HepG2 (cell line): ENCODE data around the gene ANKRD12. TPM values are rescaled to one million over a fixed set of nuclear protein-coding genes. Genes with fewer than 3 reads are reported as not detected.
A peak's percentile ranks its signal among the peaks of the same experiment; 100 is the strongest.

ENCODE experiments used
- GATAD1 ChIP-seq: IDR thresholded peaks from 2 replicates; pipeline ENCODE4 v1.6.1; 2016; ENCODE audit warnings: missing genetic modification reagents, missing compliant biosample characterization
- GTF2F1 ChIP-seq: fragments of 150-350 bp; IDR thresholded peaks from 2 replicates; pipeline ENCODE4 v1.6.1; 2014; ENCODE audit warnings: low read length
- MAX ChIP-seq: IDR thresholded peaks from 2 replicates; pipeline ENCODE4 v1.6.1; 2012; ENCODE audit warnings: inconsistent platforms
- MED1 ChIP-seq: sonication (generic); formaldehyde crosslinking; IDR thresholded peaks from 2 replicates; pipeline ENCODE4 v1.4.0; 2020; ENCODE audit warnings: missing genetic modification reagents
- SALL1 ChIP-seq: sonication (generic); formaldehyde crosslinking; IDR thresholded peaks from 2 replicates; pipeline ENCODE4 v1.8.0; 2022; ENCODE audit warnings: mild to moderate bottlenecking, missing genetic modification reagents
- ZBTB40 ChIP-seq, 2 experiments: fragments of 450-650 bp in 1 of 2; sonication (generic) in 1 of 2; formaldehyde crosslinking in 1 of 2; IDR thresholded peaks; 2 replicates each; pipeline versions ENCODE4 v1.6.1 to v1.8.0; 2016 to 2022; ENCODE audit warnings: antibody characterized with exemption in 1 of 2, mild to moderate bottlenecking in 1 of 2, missing genetic modification reagents in 1 of 2
- ZBTB44 ChIP-seq: sonication (generic); formaldehyde crosslinking; IDR thresholded peaks from 2 replicates; pipeline ENCODE4 v1.4.0; 2020; ENCODE audit warnings: missing genetic modification reagents
- ZKSCAN1 ChIP-seq: fragments of 150-350 bp; IDR thresholded peaks from 2 replicates; pipeline ENCODE4 v1.6.1; 2014; ENCODE audit warnings: low read length
- ZNF317 ChIP-seq: sonication (generic); formaldehyde crosslinking; IDR thresholded peaks from 2 replicates; pipeline ENCODE4 v1.5.0; 2020; ENCODE audit warnings: mild to moderate bottlenecking, missing genetic modification reagents
- ZNF615 ChIP-seq: sonication (generic); formaldehyde crosslinking; IDR thresholded peaks from 2 replicates; pipeline ENCODE4 v1.5.0; 2020; ENCODE audit warnings: mild to moderate bottlenecking, missing genetic modification reagents, borderline replicate concordance
- ZNF660 ChIP-seq: sonication (generic); formaldehyde crosslinking; IDR thresholded peaks from 2 replicates; pipeline ENCODE4 v1.5.1; 2020; ENCODE audit warnings: mild to moderate bottlenecking, low read depth, missing genetic modification reagents, borderline replicate concordance
- ZNF670 ChIP-seq: sonication (generic); formaldehyde crosslinking; IDR thresholded peaks from 2 replicates; pipeline ENCODE4 v1.8.0; 2022; ENCODE audit warnings: mild to moderate bottlenecking, missing genetic modification reagents, borderline replicate concordance
- polyA plus RNA-seq, 8 experiments: library from polyadenylated mRNA; depleted of rRNA in 3 of 8; stranded (reverse) in 7 of 8; unstranded in 1 of 8; fragments of >200 nt; fragmentation: Illumina TruSeq in 4 of 8; extraction: Trizol in 4 of 8; gene quantifications; 2 replicates each; pipeline versions ENCODE4 v1.2.1 to v1.2.3, GENCODE V29; 2011 to 2016; ENCODE audit warnings: low read depth in 4 of 8, missing spikeins in 1 of 8, mixed read lengths in 1 of 8; ENCODE audit not compliant: insufficient read depth in 1 of 8
- total RNA-seq, 5 experiments: library from RNA; depleted of rRNA; stranded (reverse); fragments of >200 nt; fragmentation: Illumina TruSeq; extraction: Trizol; gene quantifications; 2 replicates each; pipeline ENCODE4 v1.2.3, GENCODE V29; 2016; ENCODE audit warnings: low read depth in 1 of 5

Gene ANKRD12
- total and polyA plus RNA-seq, 2 of the 13 experiments (the other 11 are each of a cell fraction or from before 2014, with no cell fraction given): 6.0 to 23.2 TPM

DNA sequence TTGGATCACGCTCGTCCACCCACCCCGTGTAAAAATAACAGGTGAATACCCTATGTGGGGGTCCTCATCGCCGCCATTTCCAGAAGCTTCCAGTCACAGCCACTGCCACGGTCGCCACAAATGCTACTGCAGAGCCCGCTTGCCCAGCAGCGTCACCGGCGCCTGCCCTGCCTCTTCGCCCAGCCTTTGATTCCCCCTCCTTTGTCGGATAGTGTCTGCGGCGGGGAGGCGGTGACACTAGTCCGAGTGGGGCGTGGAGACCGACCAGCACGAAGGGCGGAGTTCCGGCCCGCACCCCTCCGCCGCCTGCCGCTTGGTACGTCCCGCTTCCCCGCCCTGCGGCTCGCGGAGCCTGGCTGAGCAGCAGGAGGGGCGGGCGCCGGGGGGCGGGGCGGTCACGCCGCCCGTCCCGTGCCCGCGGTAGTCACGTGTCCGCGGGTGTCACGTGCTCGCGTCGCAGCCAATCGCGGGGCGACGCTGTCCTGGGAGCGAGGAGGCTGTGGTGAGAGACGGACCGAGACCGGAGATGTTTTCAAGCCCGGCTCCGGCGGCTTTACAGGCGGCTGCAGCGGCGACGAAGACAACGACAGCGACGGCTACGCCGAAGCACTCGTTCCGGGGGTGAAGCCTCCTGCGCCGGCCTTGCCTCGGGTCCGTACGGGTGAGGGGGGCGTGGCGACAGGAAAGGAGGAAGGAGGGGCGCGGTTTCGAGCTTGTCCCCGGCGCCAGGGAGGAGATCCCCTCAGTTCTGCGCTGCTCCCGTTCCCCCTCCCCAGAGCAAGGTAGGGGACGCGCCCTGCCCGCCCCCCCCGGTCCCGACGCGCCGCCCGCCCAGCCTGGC lies at the start of gene ANKRD12 (continued):
- TF ChIP-seq MAX (peak; percentile 80), ZNF660 (CRISPR knock-in tag) (no peak), GATAD1 (CRISPR knock-in tag) (peak; percentile 85), ZNF317 (CRISPR knock-in tag) (0 out of 2 replicates have a peak, but pooled peaks have one; percentile 36), ZNF670 (0 out of 2 replicates have a peak, but pooled peaks have one; percentile 38), ZKSCAN1 (no peak), ZNF615 (CRISPR knock-in tag) (0 out of 2 replicates have a peak, but pooled peaks have one; percentile 15), MED1 (peak; percentile 65), ZBTB44 (CRISPR knock-in tag) (no peak), SALL1 (peak; percentile 81), GTF2F1 (no peak), ZBTB40 (IDR thresholded peaks at IDR 0.05) (no peak), ZBTB40 (CRISPR knock-in tag; IDR thresholded peaks at IDR 0.05) (no peak; the same call in 1 of the 2 replicates)
